Fibroblast of mammary gland (primary cell): ENCODE data around the gene PDE6A.

Experiments
- DNase-seq: peaks from one replicate; pipeline ENCODE4 v3.0.0-alpha.2; 2010; ENCODE audit warnings: low read depth
- H3K4me3 ChIP-seq: 2 replicates; pipeline ENCODE4 v1.5.1; 2011; ENCODE audit warnings: low read depth, mild to moderate bottlenecking, low read length, moderate library complexity; ENCODE audit not compliant: control insufficient read depth
- TF ChIP-seq, protein P1 (sequence below): conservative IDR thresholded peaks from 2 replicates; pipeline ENCODE4 v1.5.1; 2011; ENCODE audit warnings: low read depth, low read length, inconsistent platforms; ENCODE audit not compliant: control insufficient read depth, insufficient read depth

PDE6A gene

DNA sequence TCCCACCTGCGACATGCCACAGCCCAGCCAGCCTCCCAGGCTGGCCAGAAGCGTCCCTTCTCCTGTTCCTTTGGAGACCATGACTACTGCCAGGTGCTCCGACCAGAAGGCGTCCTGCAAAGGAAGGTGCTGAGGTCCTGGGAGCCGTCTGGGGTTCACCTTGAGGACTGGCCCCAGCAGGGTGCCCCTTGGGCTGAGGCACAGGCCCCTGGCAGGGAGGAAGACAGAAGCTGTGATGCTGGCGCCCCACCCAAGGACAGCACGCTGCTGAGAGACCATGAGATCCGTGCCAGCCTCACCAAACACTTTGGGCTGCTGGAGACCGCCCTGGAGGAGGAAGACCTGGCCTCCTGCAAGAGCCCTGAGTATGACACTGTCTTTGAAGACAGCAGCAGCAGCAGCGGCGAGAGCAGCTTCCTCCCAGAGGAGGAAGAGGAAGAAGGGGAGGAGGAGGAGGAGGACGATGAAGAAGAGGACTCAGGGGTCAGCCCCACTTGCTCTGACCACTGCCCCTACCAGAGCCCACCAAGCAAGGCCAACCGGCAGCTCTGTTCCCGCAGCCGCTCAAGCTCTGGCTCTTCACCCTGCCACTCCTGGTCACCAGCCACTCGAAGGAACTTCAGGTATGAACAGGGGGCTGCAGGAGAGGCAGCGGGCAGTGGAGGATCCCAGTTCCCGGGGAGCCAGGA is 108.0 kb downstream of the PDE6A start:
- H3K4me3 ChIP-seq: no peak overlapping the region
- TF ChIP-seq, protein P1, sequence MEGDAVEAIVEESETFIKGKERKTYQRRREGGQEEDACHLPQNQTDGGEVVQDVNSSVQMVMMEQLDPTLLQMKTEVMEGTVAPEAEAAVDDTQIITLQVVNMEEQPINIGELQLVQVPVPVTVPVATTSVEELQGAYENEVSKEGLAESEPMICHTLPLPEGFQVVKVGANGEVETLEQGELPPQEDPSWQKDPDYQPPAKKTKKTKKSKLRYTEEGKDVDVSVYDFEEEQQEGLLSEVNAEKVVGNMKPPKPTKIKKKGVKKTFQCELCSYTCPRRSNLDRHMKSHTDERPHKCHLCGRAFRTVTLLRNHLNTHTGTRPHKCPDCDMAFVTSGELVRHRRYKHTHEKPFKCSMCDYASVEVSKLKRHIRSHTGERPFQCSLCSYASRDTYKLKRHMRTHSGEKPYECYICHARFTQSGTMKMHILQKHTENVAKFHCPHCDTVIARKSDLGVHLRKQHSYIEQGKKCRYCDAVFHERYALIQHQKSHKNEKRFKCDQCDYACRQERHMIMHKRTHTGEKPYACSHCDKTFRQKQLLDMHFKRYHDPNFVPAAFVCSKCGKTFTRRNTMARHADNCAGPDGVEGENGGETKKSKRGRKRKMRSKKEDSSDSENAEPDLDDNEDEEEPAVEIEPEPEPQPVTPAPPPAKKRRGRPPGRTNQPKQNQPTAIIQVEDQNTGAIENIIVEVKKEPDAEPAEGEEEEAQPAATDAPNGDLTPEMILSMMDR: no peak
- no peak for DNase-seq

DNA sequence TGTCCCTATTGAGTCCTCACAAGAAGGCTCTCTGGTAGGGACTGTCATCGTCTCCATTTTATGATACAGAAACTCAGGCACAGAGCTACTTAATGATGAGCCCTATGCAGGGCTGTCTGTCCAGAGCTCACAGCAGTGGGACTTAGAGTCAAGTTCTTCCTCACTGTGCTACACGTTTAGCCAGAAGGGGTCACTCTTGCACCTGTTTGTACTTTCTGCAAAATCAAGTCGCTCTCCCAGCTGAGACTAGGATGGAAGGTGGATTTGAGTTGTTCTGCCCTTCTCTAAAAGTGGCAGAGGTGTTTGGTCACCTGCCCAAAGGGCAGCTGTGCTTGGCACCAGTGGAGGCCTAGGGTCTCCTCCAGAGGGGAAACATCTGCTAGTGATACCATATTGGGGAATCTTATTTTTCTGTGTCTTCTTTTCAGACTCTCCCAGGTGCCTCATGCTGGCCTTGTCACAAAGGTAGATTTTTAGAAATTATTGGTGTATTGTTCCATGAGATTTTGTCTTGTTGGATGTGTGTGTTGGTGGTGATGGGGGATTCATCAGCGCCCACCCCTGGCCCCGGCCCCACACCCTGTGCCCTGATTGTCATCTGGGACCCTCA is 110.2 kb downstream of the PDE6A start:
- TF ChIP-seq, protein P1: peak; percentile 87
- no peak overlapping the region for H3K4me3 ChIP-seq
- DNase-seq: peak; percentile 89

DNA sequence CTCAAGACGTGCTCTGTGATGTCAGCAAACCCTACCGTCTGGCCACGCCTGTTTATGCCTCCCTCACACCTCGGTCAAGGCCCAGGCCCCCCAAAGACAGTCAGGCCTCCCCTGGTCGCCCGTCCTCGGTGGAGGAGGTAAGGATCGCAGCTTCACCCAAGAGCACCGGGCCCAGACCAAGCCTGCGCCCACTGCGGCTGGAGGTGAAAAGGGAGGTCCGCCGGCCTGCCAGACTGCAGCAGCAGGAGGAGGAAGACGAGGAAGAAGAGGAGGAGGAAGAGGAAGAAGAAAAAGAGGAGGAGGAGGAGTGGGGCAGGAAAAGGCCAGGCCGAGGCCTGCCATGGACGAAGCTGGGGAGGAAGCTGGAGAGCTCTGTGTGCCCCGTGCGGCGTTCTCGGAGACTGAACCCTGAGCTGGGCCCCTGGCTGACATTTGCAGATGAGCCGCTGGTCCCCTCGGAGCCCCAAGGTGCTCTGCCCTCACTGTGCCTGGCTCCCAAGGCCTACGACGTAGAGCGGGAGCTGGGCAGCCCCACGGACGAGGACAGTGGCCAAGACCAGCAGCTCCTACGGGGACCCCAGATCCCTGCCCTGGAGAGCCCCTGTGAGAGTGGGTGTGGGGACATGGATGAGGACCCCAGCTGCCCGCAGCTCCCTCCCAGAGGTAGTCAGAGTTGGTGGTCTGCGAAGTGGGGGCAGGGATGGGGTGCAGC is 111.3 kb downstream of the PDE6A start:
- H3K4me3 ChIP-seq: no peak overlapping the region
- no peak for DNase-seq
- TF ChIP-seq, protein P1: no peak

DNA sequence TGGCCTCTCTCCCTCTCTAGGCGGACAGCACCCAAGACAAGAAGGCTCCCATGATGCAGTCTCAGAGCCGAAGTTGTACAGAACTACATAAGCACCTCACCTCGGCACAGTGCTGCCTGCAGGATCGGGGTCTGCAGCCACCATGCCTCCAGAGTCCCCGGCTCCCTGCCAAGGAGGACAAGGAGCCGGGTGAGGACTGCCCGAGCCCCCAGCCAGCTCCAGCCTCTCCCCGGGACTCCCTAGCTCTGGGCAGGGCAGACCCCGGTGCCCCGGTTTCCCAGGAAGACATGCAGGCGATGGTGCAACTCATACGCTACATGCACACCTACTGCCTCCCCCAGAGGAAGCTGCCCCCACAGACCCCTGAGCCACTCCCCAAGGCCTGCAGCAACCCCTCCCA is 112.0 kb downstream of the PDE6A start:
- TF ChIP-seq, protein P1: no peak
- DNase-seq: no peak
- no peak overlapping the region for H3K4me3 ChIP-seq

DNA sequence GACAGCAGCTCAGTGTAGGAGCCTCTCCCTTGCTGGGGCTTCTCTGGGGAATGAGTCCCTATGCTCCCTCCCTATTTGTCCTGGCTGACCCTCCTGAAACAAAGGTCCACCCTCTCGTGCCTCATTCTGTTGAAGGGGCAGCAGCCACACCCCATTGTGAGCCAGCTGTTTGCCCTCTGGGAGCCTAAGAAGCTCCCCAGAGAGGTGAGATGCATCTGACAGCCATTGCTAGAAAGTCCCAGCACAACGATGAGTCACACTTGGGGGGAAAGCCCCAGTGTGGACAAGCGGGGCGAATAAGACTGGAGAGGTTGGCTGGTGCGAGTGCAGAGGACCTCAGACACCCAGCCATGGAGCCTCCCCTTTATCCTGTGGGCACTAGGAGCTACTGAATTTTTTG is 113.1 kb downstream of the PDE6A start:
- DNase-seq: peak; percentile 48
- TF ChIP-seq, protein P1: no peak
- no peak overlapping the region for H3K4me3 ChIP-seq

DNA sequence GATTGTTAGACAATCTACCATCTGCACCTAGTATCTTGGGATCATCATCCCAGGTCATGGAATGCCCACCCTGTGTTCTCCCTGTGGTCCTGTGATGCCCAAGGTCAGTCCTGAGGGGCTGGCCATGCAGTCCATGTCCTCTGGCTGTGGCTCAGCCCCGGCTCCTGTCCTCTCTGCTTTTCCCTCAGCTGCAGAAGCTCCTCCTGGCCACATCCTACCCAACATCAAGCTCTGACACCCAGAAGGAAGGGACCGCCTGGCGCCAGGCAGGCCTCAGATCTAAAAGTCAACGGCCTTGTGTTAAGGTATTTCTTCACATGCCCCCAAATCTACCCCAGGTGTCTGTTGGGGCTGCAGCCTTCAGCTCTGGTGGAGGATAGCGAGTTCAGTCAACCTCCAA is 114.0 kb downstream of the PDE6A start:
- no peak for DNase-seq
- TF ChIP-seq, protein P1: no peak
- H3K4me3 ChIP-seq: no peak overlapping the region
